GM18520 (cell line): Measurements from ENCODE around the gene FAM110C.
"Not testable (repeated sequence)": the region's sequence is repeated elsewhere in the genome, so short reads cannot be mapped to it uniquely, and the experiment has no call there.

Experiments
- ATAC-seq: cut with Tn5 transposase; IDR thresholded peaks from one replicate; pipeline ENCODE4 v1.9.1; 2021; ENCODE audit not compliant: unreplicated experiment

FAM110C gene

GRCh38 chr2:44748-45341 is 1.5 kb downstream of the FAM110C start:
- no peak for ATAC-seq

DNA sequence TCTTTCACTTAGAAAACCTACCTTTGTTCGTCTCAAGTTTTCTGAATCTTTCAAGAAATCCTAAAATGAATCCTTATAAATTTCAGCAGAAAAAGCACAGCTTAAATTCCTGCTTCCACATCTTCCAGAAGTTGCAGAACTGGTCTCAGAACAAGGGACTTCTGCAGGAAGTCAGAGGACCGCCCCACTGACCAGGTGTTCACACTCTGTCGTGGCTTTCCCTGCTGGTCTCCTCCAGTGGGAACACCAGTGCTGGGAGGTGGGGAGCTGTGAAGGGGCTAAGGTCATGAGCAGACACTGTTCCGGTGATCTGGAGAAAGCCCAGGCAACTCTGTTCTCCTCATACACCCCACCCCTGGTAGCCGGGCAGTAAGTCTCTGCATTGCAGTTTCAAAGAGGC is 3.5 kb downstream of the FAM110C start:
- ATAC-seq = no peak

DNA sequence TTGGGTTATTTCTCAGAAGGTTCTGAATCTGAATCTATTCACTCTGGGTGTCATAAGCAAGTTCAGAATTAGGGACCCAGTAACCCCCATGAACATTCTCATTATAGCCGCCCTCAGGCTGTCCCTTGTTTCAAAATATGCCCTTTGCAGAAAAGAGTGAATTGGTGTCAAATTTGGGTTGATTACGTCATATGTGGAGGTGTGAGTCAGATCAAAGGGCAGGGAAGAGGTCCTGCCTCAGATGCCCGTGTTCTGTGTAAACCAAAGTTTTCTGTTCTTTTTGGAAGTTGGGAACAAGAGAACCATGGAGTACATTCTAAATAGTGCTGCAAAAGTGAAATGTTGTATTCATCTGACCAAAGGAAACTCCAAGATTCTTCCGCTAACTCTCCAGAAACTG is 5.8 kb downstream of the FAM110C start:
- ATAC-seq = no peak

- no peak for ATAC-seq
These were observed 8.2 kb downstream of the FAM110C start for GRCh38 chr2:38155-38554.

DNA sequence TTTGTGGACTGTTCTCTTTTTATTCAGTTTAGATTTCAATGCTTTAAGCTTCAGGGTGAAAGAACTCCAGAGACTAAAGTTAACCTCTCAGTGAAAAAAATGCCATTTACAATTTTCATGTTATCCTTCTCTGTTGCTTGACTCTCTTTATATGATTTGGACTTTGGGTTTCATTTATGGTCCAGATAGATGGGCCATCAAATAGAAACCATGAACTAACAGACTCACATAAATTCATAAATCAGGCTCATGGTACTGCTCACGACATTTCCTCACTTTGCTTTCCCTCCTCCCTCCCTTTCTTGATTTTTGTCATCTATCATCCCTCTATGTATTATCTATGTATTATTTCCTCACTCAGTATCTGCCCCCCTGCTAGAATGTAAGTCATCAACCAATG is 10.0 kb downstream of the FAM110C start:
- no peak for ATAC-seq

DNA sequence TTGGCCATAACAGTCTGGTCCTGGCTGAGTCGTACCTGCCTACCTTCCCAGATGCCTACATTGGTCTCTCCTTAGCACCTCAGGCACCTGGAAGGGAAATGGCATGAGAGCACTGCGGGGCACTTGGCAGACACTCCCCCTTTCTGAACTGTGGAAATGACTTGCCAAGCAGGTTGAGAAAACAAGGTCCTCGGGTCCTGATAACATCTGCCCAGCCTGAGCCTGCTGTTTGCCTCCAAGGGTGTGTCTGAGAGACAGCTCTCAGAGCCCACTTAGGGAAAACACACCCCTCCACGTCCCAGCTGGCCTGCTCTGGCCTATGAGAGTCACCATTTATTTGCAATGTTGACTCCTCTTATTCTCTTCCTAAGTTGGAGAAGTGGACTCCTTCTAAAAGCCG is 10.5 kb downstream of the FAM110C start:
- no peak for ATAC-seq

DNA sequence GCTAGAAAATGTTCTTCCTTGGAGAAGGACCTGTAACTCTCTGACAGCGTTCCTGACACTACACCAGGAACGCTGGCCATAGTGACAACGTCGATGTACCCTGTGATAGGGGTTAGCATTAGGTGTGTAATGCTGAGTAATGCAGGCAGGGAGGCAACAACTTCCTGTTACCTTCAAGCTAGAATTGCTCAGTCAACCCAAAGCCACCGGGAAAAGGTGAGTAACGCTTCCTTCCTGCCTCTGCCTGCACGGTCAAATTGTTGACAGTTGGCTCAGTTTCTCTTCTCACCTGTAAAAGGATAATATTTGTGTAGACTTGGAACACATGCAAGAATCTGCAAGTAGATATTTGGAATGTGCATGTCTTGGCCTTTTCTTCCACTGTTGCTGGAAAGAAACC is 12.7 kb downstream of the FAM110C start:
- no peak for ATAC-seq

DNA sequence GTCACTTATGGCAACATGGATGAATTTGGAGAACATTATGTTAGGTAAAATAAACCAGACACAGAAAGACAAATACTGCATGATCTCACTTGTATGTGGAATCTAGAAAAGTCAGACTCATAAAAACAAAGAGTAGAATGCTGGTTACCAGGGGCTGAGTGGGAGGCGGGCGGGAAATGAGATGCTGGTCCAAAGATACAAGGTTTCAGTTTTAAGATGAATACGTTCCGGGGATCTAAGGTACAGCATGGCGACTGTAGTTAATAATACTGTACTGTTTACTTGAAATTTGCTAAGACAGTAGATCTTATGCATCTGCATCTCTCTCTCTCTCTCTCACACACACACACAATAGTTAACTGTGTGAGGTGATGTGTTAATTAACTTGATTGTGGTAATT is 14.2 kb downstream of the FAM110C start:
- no peak for ATAC-seq

GRCh38 chr2:29253-29652 is 17.1 kb downstream of the FAM110C start:
- no peak for ATAC-seq

- ATAC-seq = no peak
These were observed 17.8 kb downstream of the FAM110C start for GRCh38 chr2:28406-28975.

DNA sequence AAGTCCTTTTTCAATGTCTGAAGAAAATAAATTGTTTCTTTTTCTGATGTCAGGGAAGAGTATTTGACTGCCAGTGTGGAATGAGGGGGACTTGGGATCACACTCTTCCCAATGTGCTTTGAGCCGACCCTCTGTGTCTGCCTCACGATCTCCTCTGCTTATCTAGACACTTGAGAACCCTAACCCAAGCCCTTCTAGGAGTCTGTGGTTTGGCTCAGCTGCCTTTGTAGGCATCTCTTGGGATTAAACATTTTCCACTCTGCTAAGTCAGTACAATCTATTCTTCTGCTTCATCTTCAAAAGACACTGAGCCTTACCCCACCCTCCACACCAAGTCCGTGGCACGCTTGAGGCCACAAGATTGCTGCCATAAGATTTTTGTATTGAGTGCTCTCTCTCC is 19.4 kb downstream of the FAM110C start:
- ATAC-seq = no peak

DNA sequence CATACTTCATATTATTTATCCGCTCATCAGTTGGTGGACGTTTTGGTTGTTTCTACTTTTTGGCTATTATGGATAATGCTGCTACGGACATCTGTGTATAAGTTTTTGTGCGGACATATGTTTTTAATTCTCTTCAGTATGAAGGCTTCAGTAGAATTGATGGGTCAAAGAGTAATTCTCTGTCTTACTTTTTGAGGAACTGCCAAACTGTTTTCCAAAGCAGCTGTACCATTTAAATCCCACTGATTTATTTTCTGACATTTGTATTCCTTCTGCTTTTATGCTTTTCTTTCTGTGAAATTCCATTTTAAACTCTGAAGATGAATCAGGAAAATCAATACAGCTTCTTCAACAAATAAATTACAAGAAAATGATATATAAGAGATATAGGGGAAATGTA is 20.8 kb downstream of the FAM110C start:
- ATAC-seq = no peak

- not testable (repeated sequence) for ATAC-seq
These were observed 21.7 kb downstream of the FAM110C start for GRCh38 chr2:24591-24990.

DNA sequence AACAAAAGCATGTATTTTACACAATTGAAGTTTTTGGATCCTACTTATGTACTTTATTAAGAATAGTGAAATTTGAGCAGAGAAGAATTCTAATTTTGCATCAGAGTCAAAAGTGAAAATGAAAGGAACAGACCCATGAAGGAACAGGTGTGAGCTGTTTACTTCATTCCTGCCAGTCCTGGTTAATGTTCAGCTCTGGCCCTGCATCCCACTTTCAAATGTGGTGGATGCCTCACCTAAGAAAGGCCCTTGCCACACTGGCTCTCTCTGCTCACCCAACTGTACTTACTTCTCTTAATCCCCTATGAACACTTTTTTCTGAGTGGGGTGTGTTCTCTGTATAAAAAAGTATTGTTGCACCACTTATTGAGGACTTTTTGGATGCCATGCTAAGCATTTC is 22.2 kb downstream of the FAM110C start:
- no peak for ATAC-seq

DNA sequence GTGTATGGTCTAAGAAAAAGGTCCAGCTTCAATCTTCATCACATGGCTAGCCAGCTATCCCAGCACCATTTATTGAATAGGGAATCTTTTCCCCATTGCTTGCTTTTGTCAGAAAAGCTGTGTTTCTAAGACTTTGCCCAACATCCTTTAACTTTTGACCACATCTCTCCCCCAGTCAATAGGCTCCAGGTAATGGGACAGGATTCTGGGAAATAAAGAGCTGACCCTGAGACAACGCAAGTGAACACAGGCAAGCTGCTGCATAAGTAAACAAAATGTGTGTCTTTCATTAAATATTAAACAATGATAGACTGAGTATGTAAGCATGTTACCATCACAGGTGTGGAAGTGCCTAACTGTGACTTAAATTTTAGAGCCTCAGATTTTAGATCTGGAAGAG is 23.0 kb downstream of the FAM110C start:
- no peak for ATAC-seq

GRCh38 chr2:22244-22643 is 24.1 kb downstream of the FAM110C start:
- ATAC-seq = not testable (repeated sequence)

DNA sequence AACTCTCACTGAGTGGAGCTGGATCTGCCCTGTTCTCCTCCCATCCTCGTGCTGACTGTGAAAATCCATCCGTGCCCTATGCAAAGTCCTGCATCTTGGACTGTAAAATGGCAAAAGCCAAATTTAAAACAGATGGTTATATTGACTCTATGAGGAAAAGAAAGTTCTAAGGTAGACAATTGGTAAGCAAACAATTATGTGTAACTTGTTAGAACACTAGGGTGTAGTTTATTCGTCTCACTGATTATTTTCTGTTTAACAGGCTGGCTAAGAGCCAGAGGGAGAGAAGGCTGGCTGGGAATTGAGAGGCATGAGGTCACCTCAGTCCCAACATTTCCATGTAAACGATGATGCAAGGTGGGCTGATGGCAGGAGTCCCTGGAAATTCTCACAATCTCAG is 26.0 kb downstream of the FAM110C start:
- not testable (repeated sequence) for ATAC-seq

DNA sequence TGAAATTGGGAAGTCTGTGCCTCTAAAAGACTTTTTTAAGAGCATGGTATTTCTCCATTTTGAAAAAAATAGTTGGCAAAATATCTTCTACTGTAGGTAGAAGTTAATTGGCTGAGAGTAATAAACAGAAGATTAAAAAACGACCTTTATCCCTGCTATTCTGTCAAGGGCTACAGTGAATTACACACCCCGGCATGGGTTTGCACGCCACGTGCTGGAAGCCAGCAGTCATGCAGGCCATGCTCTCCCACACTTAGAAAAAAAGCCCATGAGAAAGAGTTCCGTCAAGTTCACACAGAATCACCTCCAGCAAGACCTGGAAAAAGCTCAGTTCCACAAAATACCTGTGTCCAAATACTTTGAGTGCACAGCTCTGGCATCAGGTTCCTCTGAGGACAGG is 26.8 kb downstream of the FAM110C start:
- ATAC-seq = no peak

- ATAC-seq = no peak
These were observed 27.7 kb downstream of the FAM110C start for GRCh38 chr2:18402-19271.

- ATAC-seq = not testable (repeated sequence)
These were observed 30.4 kb downstream of the FAM110C start for GRCh38 chr2:15916-16315.

DNA sequence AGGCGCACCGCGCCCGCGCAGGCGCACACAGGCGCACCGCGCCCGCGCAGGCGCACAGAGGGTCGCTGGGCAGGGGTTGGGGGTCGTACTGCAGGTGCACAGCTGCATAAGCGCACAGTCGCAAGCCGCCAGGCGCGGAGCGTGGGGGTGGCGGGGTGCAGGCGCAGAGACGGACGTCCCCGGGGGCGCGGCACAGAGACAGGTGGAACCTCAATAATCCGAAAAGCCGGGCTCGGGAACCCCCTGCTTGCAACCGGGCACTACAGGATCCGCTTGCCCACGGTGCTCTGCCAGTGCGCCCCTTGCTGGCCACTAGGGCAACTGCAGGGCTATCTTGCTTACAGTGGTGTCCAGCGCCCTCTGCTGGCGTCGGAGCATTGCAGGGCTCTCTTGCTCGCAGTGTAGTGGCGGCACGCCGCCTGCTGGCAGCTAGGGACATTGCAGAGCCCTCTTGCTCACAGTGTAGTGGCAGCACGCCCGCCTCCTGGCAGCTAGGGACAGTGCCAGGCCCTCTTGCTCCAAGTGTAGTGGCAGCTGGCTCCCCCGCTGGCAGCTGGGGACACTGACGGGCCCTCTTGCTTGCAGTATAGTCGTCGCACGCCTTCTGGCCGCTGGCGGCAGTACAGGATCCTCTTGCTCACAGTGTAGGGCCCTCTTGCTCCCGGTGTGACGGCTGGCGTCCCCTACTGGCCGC is 34.9 kb downstream of the FAM110C start:
- ATAC-seq = no peak
